WTC11 (cell line): Measurements from ENCODE around the gene SMYD5. TPM values are rescaled to one million over a fixed set of nuclear protein-coding genes. Genes with fewer than 3 reads are reported as not detected.

ENCODE experiments used
- AR ChIP-seq: fragments of 250-450 bp; sonication (Bioruptor Pico); IDR thresholded peaks from 2 replicates; pipeline ENCODE4 v1.9.0; 2021; ENCODE audit warnings: mild to moderate bottlenecking
- CDX4 ChIP-seq: fragments of 250-450 bp; sonication (Bioruptor Pico); IDR thresholded peaks from 2 replicates; pipeline ENCODE4 v1.9.0; 2021; ENCODE audit warnings: moderate library complexity, mild to moderate bottlenecking, inconsistent platforms, borderline replicate concordance
- ESRRA ChIP-seq: sonication (generic); formaldehyde crosslinking; IDR thresholded peaks from 2 replicates; pipeline ENCODE4 v1.8.1; 2022; ENCODE audit warnings: mild to moderate bottlenecking, missing genetic modification reagents, borderline replicate concordance
- ETV6 ChIP-seq: sonication (generic); formaldehyde crosslinking; IDR thresholded peaks from 2 replicates; pipeline ENCODE4 v1.8.1; 2022; ENCODE audit warnings: mild to moderate bottlenecking, missing genetic modification reagents
- FOXJ3 ChIP-seq: sonication (generic); formaldehyde crosslinking; IDR thresholded peaks from 2 replicates; pipeline ENCODE4 v1.9.0; 2021; ENCODE audit warnings: missing genetic modification reagents, mild to moderate bottlenecking, borderline replicate concordance
- FOXP4 ChIP-seq: sonication (generic); formaldehyde crosslinking; IDR thresholded peaks from 2 replicates; pipeline ENCODE4 v1.8.0; 2022; ENCODE audit warnings: mild to moderate bottlenecking, missing genetic modification reagents
- GABPB1 ChIP-seq: sonication (generic); formaldehyde crosslinking; IDR thresholded peaks from 2 replicates; pipeline ENCODE4 v1.8.1; 2023; ENCODE audit warnings: mild to moderate bottlenecking, missing genetic modification reagents
- GRHL2 ChIP-seq: fragments of 250-450 bp; sonication (Bioruptor Pico); IDR thresholded peaks from 2 replicates; pipeline ENCODE4 v1.8.0; 2022; ENCODE audit warnings: mild to moderate bottlenecking, moderate library complexity; ENCODE audit not compliant: insufficient replicate concordance, severe bottlenecking
- JAZF1 ChIP-seq: fragments of 250-450 bp; sonication (Bioruptor Pico); IDR thresholded peaks from 2 replicates; pipeline ENCODE4 v1.9.0; 2021; ENCODE audit warnings: moderate library complexity, mild to moderate bottlenecking, inconsistent platforms
- JUN ChIP-seq: sonication (generic); formaldehyde crosslinking; IDR thresholded peaks from 2 replicates; pipeline ENCODE4 v1.8.0; 2023; ENCODE audit warnings: mild to moderate bottlenecking, missing genetic modification reagents
- MLX ChIP-seq: sonication (generic); formaldehyde crosslinking; IDR thresholded peaks from 2 replicates; pipeline ENCODE4 v1.8.1; 2023; ENCODE audit warnings: mild to moderate bottlenecking, missing genetic modification reagents, moderate library complexity
- NFE2L1 ChIP-seq: sonication (generic); formaldehyde crosslinking; IDR thresholded peaks from 2 replicates; pipeline ENCODE4 v1.8.1; 2023; ENCODE audit warnings: missing genetic modification reagents
- NFYB ChIP-seq: sonication (generic); formaldehyde crosslinking; conservative IDR thresholded peaks from 2 replicates; pipeline ENCODE4 v1.8.0; 2022; ENCODE audit warnings: low read depth, missing genetic modification reagents
- NR2C2 ChIP-seq: sonication (generic); formaldehyde crosslinking; IDR thresholded peaks from 2 replicates; pipeline ENCODE4 v1.8.0; 2022; ENCODE audit warnings: mild to moderate bottlenecking, missing genetic modification reagents
- NR3C1 ChIP-seq: sonication (generic); formaldehyde crosslinking; conservative IDR thresholded peaks from 2 replicates; pipeline ENCODE4 v1.8.1; 2023; ENCODE audit warnings: low read depth, mild to moderate bottlenecking, missing genetic modification reagents
- PREB ChIP-seq: sonication (generic); formaldehyde crosslinking; IDR thresholded peaks from 2 replicates; pipeline ENCODE4 v1.8.1; 2022; ENCODE audit warnings: mild to moderate bottlenecking, missing genetic modification reagents, moderate library complexity, borderline replicate concordance
- RORB ChIP-seq: fragments of 250-450 bp; sonication (Bioruptor Pico); IDR thresholded peaks from 2 replicates; pipeline ENCODE4 v1.9.0; 2021; ENCODE audit warnings: mild to moderate bottlenecking
- SP1 ChIP-seq: sonication (generic); formaldehyde crosslinking; conservative IDR thresholded peaks from 2 replicates; pipeline ENCODE4 v1.8.1; 2022; ENCODE audit warnings: missing genetic modification reagents
- ZMAT4 ChIP-seq: fragments of 250-450 bp; sonication (Bioruptor Pico); IDR thresholded peaks from 2 replicates; pipeline ENCODE4 v1.9.0; 2021; ENCODE audit warnings: mild to moderate bottlenecking
- ZNF121 ChIP-seq: sonication (generic); formaldehyde crosslinking; IDR thresholded peaks from 2 replicates; pipeline ENCODE4 v1.8.0; 2023; ENCODE audit warnings: missing genetic modification reagents
- ZNF263 ChIP-seq: sonication (generic); formaldehyde crosslinking; IDR thresholded peaks from 2 replicates; pipeline ENCODE4 v1.8.1; 2022; ENCODE audit warnings: low read depth, mild to moderate bottlenecking, moderate library complexity, missing genetic modification reagents
- ZNF281 ChIP-seq: sonication (generic); formaldehyde crosslinking; IDR thresholded peaks from 2 replicates; pipeline ENCODE4 v1.8.0; 2023; ENCODE audit warnings: mild to moderate bottlenecking, missing genetic modification reagents
- ZNF416 ChIP-seq: fragments of 250-450 bp; sonication (Bioruptor Pico); IDR thresholded peaks from 2 replicates; pipeline ENCODE4 v1.9.0; 2021; ENCODE audit warnings: mild to moderate bottlenecking, inconsistent platforms
- ZNF423 ChIP-seq: fragments of 250-450 bp; sonication (Bioruptor Pico); IDR thresholded peaks from 2 replicates; pipeline ENCODE4 v2.1.2; 2022; ENCODE audit warnings: mild to moderate bottlenecking, moderate library complexity
- ZNF512 ChIP-seq: sonication (generic); formaldehyde crosslinking; IDR thresholded peaks from 2 replicates; pipeline ENCODE4 v1.8.1; 2022; ENCODE audit warnings: missing genetic modification reagents, borderline replicate concordance
- ZNF671 ChIP-seq: fragments of 250-450 bp; sonication (Bioruptor Pico); IDR thresholded peaks from 2 replicates; pipeline ENCODE4 v1.8.0; 2021; ENCODE audit warnings: mild to moderate bottlenecking
- total RNA-seq: library from RNA; stranded (reverse); gene quantifications from 3 replicates; pipeline ENCODE4 v1.2.3, GENCODE V29; 2021

The SMYD5 gene
- total RNA-seq, 1 experiment from 2014 or later: 46.7 TPM

GRCh38 chr2:73214120-73215035 is at the start of gene SMYD5 (continued):
- TF ChIP-seq AR (CRISPR knock-in tag): no peak
- TF ChIP-seq NFYB (CRISPR knock-in tag): no peak
- TF ChIP-seq NR2C2 (CRISPR knock-in tag): peak; percentile 87
- no peak for TF ChIP-seq ZMAT4 (CRISPR knock-in tag)
- TF ChIP-seq ZNF416 (CRISPR knock-in tag): 0 out of 2 replicates have a peak, but pooled peaks have one; percentile 27
- no peak for TF ChIP-seq FOXJ3
- TF ChIP-seq JAZF1 (CRISPR knock-in tag): no peak
- peak; percentile 28; the same call in 1 of the 2 replicates for TF ChIP-seq GABPB1 (CRISPR knock-in tag)
- no peak for TF ChIP-seq CDX4 (CRISPR knock-in tag)
- no peak for TF ChIP-seq ZNF671 (CRISPR knock-in tag)
- TF ChIP-seq ZNF423 (CRISPR knock-in tag): no peak
- peak; percentile 59; the same call in 1 of the 2 replicates for TF ChIP-seq ETV6 (CRISPR knock-in tag)
- TF ChIP-seq SP1 (CRISPR knock-in tag): peak; percentile 82
- no peak for TF ChIP-seq PREB (CRISPR knock-in tag)
- TF ChIP-seq ZNF281: no peak
- no peak for TF ChIP-seq JUN (CRISPR knock-in tag)
- no peak for TF ChIP-seq ZNF263
- no peak for TF ChIP-seq NFE2L1 (CRISPR knock-in tag)
- TF ChIP-seq RORB (CRISPR knock-in tag): no peak
- TF ChIP-seq ESRRA (CRISPR knock-in tag): peak; percentile 44; the same call in 1 of the 2 replicates
- TF ChIP-seq MLX (CRISPR knock-in tag): peak; percentile 84; the same call in 1 of the 2 replicates
- peak; percentile 81 for TF ChIP-seq FOXP4 (CRISPR knock-in tag)
- no peak for TF ChIP-seq NR3C1 (CRISPR knock-in tag)
- TF ChIP-seq ZNF121: no peak
- TF ChIP-seq GRHL2 (CRISPR knock-in tag): no peak
- no peak for TF ChIP-seq ZNF512 (CRISPR knock-in tag)
